ENCODE data around the gene SAMD11. TPM values are rescaled to one million over a fixed set of nuclear protein-coding genes. Genes with fewer than 3 reads are reported as not detected.

SAMD11 gene
- total RNA-seq, 1 donor from 2014 or later = 0.14 TPM

- Mint-ChIP-seq H3K27me3 (ENCODE audit: low read depth) (peaks cover 72% of the 10 kb centered on the region), H3K27ac (ENCODE audit: unreplicated experiment) (no peak overlapping the region), H3K4me3 (peak overlapping the region; percentile 47), H3K36me3 (ENCODE audit: low read depth) (peaks cover 3% of the 10 kb centered on the region), H3K9me3 (no peaks in the 10 kb centered on the region), H3K4me1 (no peaks in the 10 kb centered on the region)
- TF ChIP-seq CTCF (conservative IDR thresholded peaks at IDR 0.05) = no peak
- no peak for DNase-seq (ENCODE audit: low read depth, low spot score)
Measured at GRCh38 chr1:941588-942383, 18.1 kb downstream of the SAMD11 start.

- Mint-ChIP-seq H3K36me3 (ENCODE audit: low read depth) (peaks cover 3% of the 10 kb centered on the region), H3K9me3 (no peaks in the 10 kb centered on the region), H3K27ac (ENCODE audit: unreplicated experiment) (no peak overlapping the region), H3K4me1 (no peaks in the 10 kb centered on the region), H3K4me3 (no peak overlapping the region), H3K27me3 (ENCODE audit: low read depth) (peaks cover 71% of the 10 kb centered on the region)
- no peak for TF ChIP-seq CTCF (conservative IDR thresholded peaks at IDR 0.05)
- DNase-seq (ENCODE audit: low read depth, low spot score) = no peak
Measured at GRCh38 chr1:942411-942821, 18.7 kb downstream of the SAMD11 start.

GRCh38 chr1:942864-943533, 19.3 kb downstream of the SAMD11 start:
- Mint-ChIP-seq H3K27me3 (ENCODE audit: low read depth) (peaks cover 66% of the 10 kb centered on the region), H3K4me1 (no peaks in the 10 kb centered on the region), H3K36me3 (ENCODE audit: low read depth) (peaks cover 3% of the 10 kb centered on the region), H3K27ac (ENCODE audit: unreplicated experiment) (no peak overlapping the region), H3K4me3 (no peak overlapping the region), H3K9me3 (no peaks in the 10 kb centered on the region)
- no peak for DNase-seq (ENCODE audit: low read depth, low spot score)
- TF ChIP-seq CTCF (conservative IDR thresholded peaks at IDR 0.05) = no peak

GRCh38 chr1:943545-944340, 20.0 kb downstream of the SAMD11 start:
- Mint-ChIP-seq H3K36me3 (ENCODE audit: low read depth) (peaks cover 3% of the 10 kb centered on the region), H3K4me1 (no peaks in the 10 kb centered on the region), H3K27me3 (ENCODE audit: low read depth) (peaks cover 59% of the 10 kb centered on the region), H3K9me3 (no peaks in the 10 kb centered on the region), H3K27ac (ENCODE audit: unreplicated experiment) (no peak overlapping the region), H3K4me3 (no peak overlapping the region)
- no peak for TF ChIP-seq CTCF (conservative IDR thresholded peaks at IDR 0.05)
- no peak for DNase-seq (ENCODE audit: low read depth, low spot score)

Data from neural crest cell (in vitro differentiated cells).